ENCODE results near the gene GAB1. TPM values are rescaled to one million over a fixed set of nuclear protein-coding genes. Genes with fewer than 3 reads are reported as not detected.

Gene GAB1
- total RNA-seq, 1 experiment from 2014 or later, result 5.9 TPM

- intact Hi-C loops (cut with micrococcal nuclease), result no loop called here
- CTCF ChIA-PET, result no interaction called here
- peak overlapping the region; percentile 98 for H3K4me3 Mint-ChIP-seq (ENCODE audit: unreplicated experiment)
- peak overlapping the region; percentile 91 for H3K27ac Mint-ChIP-seq (ENCODE audit: low read depth, unreplicated experiment)
- POLR2A ChIA-PET, result interaction anchor here (2.5 kb wide), 1 partner anchor 178 kb away, joined by 7 read pairs; no protein-coding TSS in a partner anchor
- BruUV-seq (replicated peaks), result no TSS peak
- no peaks in the 10 kb centered on the region for H3K9me3 Mint-ChIP-seq (ENCODE audit: unreplicated experiment)
- peaks cover 1% of the 10 kb centered on the region for H3K27me3 Mint-ChIP-seq (ENCODE audit: insufficient read depth, unreplicated experiment)
- H3K36me3 Mint-ChIP-seq (ENCODE audit: insufficient read depth, unreplicated experiment), result peaks cover 39% of the 10 kb centered on the region
- no peak for DNase-seq (ENCODE audit: unreplicated experiment)
- H3K4me1 Mint-ChIP-seq (ENCODE audit: insufficient read depth, unreplicated experiment), result peaks cover 29% of the 10 kb centered on the region
- TF ChIP-seq CTCF (IDR thresholded peaks at IDR 0.05; ENCODE audit: unreplicated experiment), result no peak
Observed at GRCh38 chr4:143515905-143516304, 179.2 kb downstream of the GAB1 start.

DNA sequence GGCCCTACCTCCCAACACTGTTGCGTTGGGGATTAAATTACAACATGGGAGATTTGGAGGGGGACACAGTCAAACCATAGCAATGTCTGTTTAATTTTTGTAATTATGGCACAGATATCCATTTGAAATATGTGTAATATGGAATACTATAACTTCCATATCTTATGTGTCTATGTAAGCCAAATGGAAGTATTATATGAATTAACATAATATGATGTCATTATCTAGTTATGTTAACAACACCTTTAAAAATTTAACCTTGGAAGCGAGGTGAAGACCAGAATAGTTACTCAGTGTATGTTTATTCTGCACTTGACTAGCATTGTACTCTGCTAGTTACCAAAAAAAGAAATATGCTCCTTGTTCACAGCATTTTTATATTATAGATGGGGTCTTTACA lies 181.1 kb downstream of the GAB1 start:
- no peak for DNase-seq (ENCODE audit: unreplicated experiment)
- intact Hi-C loops (cut with micrococcal nuclease), result no loop called here

More for the DNA sequence above, 181.1 kb downstream of the GAB1 start:
- Mint-ChIP-seq H3K27me3 (ENCODE audit: insufficient read depth, unreplicated experiment) (no peaks in the 10 kb centered on the region), H3K36me3 (ENCODE audit: insufficient read depth, unreplicated experiment) (peaks cover 57% of the 10 kb centered on the region), H3K4me3 (ENCODE audit: unreplicated experiment) (no peak overlapping the region), H3K9me3 (ENCODE audit: unreplicated experiment) (no peaks in the 10 kb centered on the region), H3K4me1 (ENCODE audit: insufficient read depth, unreplicated experiment) (peaks cover 33% of the 10 kb centered on the region), H3K27ac (ENCODE audit: low read depth, unreplicated experiment) (no peak overlapping the region)
- CTCF ChIA-PET, result interaction anchor here (0.6 to 0.7 kb wide), 2 partner anchors 14 to 173 kb away, joined by 3 read pairs; no protein-coding TSS in a partner anchor
- POLR2A ChIA-PET, result interaction anchor here (0.9 to 1.5 kb wide), 2 partner anchors 8 to 330 kb away, joined by 3 read pairs; no protein-coding TSS in a partner anchor
- TF ChIP-seq CTCF (IDR thresholded peaks at IDR 0.05; ENCODE audit: unreplicated experiment), result no peak
- BruUV-seq (replicated peaks), result no TSS peak

Small RNAs within 50 kb of the gene (microRNA-seq; reads per million reads assigned to microRNA genes)
- not detected for gene MIR3139

Other genes with a start within 250 kb of the GAB1 start
- 17.6 and 19.4 TPM in 2 replicates for gene USP38, start 152.0 kb upstream of the GAB1 start, total RNA-seq (2022)
- 47.2 and 49.0 TPM in 2 replicates for gene SMARCA5, start 176.8 kb downstream of the GAB1 start, total RNA-seq (2022)

Data from MCF 10A (cell line).